Measurements from ENCODE around the gene COL9A1. TPM values are rescaled to one million over a fixed set of nuclear protein-coding genes. Genes with fewer than 3 reads are reported as not detected.

COL9A1 gene
- total RNA-seq, 1 donor from 2014 or later, result 8.7 TPM

- Mint-ChIP-seq H3K27ac (no peak overlapping the region), H3K27me3 (ENCODE audit: low read depth) (peaks cover 27% of the 10 kb centered on the region), H3K4me1 (peaks cover 7% of the 10 kb centered on the region), H3K4me3 (no peak overlapping the region), H3K9me3 (no peaks in the 10 kb centered on the region), H3K36me3 (no peaks in the 10 kb centered on the region)
- TF ChIP-seq, protein P1, sequence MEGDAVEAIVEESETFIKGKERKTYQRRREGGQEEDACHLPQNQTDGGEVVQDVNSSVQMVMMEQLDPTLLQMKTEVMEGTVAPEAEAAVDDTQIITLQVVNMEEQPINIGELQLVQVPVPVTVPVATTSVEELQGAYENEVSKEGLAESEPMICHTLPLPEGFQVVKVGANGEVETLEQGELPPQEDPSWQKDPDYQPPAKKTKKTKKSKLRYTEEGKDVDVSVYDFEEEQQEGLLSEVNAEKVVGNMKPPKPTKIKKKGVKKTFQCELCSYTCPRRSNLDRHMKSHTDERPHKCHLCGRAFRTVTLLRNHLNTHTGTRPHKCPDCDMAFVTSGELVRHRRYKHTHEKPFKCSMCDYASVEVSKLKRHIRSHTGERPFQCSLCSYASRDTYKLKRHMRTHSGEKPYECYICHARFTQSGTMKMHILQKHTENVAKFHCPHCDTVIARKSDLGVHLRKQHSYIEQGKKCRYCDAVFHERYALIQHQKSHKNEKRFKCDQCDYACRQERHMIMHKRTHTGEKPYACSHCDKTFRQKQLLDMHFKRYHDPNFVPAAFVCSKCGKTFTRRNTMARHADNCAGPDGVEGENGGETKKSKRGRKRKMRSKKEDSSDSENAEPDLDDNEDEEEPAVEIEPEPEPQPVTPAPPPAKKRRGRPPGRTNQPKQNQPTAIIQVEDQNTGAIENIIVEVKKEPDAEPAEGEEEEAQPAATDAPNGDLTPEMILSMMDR (IDR thresholded peaks at IDR 0.05; ENCODE audit: unreplicated experiment), result no peak
- DNase-seq (ENCODE audit: low spot score in 2 of 2, unreplicated experiment in 2 of 2), result no peak
Observed at GRCh38 chr6:70266142-70266541, 36.7 kb downstream of the COL9A1 start.

- H3K27ac Mint-ChIP-seq, result no peak overlapping the region
- H3K4me3 Mint-ChIP-seq, result no peak overlapping the region
- DNase-seq (ENCODE audit: low spot score in 2 of 2, unreplicated experiment in 2 of 2), result no peak
- no peaks in the 10 kb centered on the region for H3K9me3 Mint-ChIP-seq
- TF ChIP-seq, protein P1 (IDR thresholded peaks at IDR 0.05; ENCODE audit: unreplicated experiment), result no peak
- H3K36me3 Mint-ChIP-seq, result no peaks in the 10 kb centered on the region
- no peaks in the 10 kb centered on the region for H3K4me1 Mint-ChIP-seq
- peaks cover 29% of the 10 kb centered on the region for H3K27me3 Mint-ChIP-seq (ENCODE audit: low read depth)
Observed at GRCh38 chr6:70264306-70264705, 38.6 kb downstream of the COL9A1 start.

DNA sequence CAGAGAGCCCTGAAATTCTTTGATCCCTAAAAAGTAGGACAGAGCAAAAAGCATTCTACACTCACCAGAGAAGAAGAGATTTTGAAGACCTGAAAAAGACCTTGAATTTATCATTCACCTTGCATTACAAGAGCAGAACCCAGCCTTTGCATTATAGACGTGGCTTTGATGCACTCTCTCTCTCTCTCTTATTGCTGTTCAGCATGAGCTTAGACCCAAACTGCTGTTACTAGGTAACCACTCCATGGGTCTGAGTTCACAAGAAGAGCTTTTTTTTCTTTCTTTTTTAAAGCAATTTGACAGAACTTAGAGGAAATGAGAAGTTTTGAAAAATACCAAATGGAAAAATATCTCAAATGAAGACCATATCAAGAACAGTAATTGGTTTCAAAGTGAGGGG lies 44.4 kb downstream of the COL9A1 start:
- Mint-ChIP-seq H3K27ac (no peak overlapping the region), H3K4me3 (no peak overlapping the region), H3K36me3 (no peaks in the 10 kb centered on the region), H3K27me3 (ENCODE audit: low read depth) (peaks cover 29% of the 10 kb centered on the region), H3K9me3 (no peaks in the 10 kb centered on the region), H3K4me1 (no peaks in the 10 kb centered on the region)
- TF ChIP-seq, protein P1 (IDR thresholded peaks at IDR 0.05; ENCODE audit: unreplicated experiment), result no peak
- no peak for DNase-seq (ENCODE audit: low spot score in 2 of 2, unreplicated experiment in 2 of 2)

GRCh38 chr6:70257768-70258273 lies 45.1 kb downstream of the COL9A1 start:
- Mint-ChIP-seq H3K9me3 (no peaks in the 10 kb centered on the region), H3K4me1 (no peaks in the 10 kb centered on the region), H3K36me3 (no peaks in the 10 kb centered on the region), H3K27me3 (ENCODE audit: low read depth) (peaks cover 24% of the 10 kb centered on the region), H3K27ac (no peak overlapping the region), H3K4me3 (no peak overlapping the region)
- no peak for DNase-seq (ENCODE audit: low spot score in 2 of 2, unreplicated experiment in 2 of 2)
- TF ChIP-seq, protein P1 (IDR thresholded peaks at IDR 0.05; ENCODE audit: unreplicated experiment), result no peak

- TF ChIP-seq, protein P1 (IDR thresholded peaks at IDR 0.05; ENCODE audit: unreplicated experiment), result no peak
- no peak for DNase-seq (ENCODE audit: low spot score in 2 of 2, unreplicated experiment in 2 of 2)
- H3K27ac Mint-ChIP-seq, result no peak overlapping the region
- H3K4me1 Mint-ChIP-seq, result no peaks in the 10 kb centered on the region
- peaks cover 10% of the 10 kb centered on the region for H3K27me3 Mint-ChIP-seq (ENCODE audit: low read depth)
- no peaks in the 10 kb centered on the region for H3K36me3 Mint-ChIP-seq
- H3K4me3 Mint-ChIP-seq, result no peak overlapping the region
- H3K9me3 Mint-ChIP-seq, result no peaks in the 10 kb centered on the region
Observed at GRCh38 chr6:70254784-70255183, 48.1 kb downstream of the COL9A1 start.

DNA sequence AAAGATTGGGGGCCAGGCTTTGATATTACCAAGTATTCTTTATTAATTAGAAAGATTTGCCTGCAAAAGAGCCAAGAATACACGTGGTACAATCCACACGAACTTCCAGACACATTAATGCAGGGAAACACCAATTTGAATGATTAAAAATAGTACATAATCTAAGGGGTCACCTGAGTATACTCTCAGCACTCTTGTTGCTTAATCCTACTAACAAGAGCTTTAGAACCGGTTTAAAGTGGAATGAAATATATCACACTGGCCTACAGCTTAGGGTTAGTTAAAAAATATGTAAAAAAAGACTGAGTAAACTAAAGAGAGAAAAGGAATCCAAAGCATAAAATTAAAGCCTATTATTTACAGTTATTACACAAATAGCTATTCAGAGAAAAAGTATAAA lies 49.0 kb downstream of the COL9A1 start:
- DNase-seq (ENCODE audit: low spot score in 2 of 2, unreplicated experiment in 2 of 2), result no peak
- TF ChIP-seq, protein P1 (IDR thresholded peaks at IDR 0.05; ENCODE audit: unreplicated experiment), result no peak
- Mint-ChIP-seq H3K4me1 (peaks cover under 1% of the 10 kb centered on the region), H3K27me3 (ENCODE audit: low read depth) (peaks cover 4% of the 10 kb centered on the region), H3K9me3 (no peaks in the 10 kb centered on the region), H3K36me3 (no peaks in the 10 kb centered on the region), H3K4me3 (no peak overlapping the region), H3K27ac (no peak overlapping the region)

All from mesothelial cell of epicardium (in vitro differentiated cells).